GM11168 (cell line): Measurements from ENCODE around the gene FNIP1.
"Not testable (repeated sequence)": the region's sequence is repeated elsewhere in the genome, so short reads cannot be mapped to it uniquely, and the experiment has no call there.

Source experiments
- in situ Hi-C: fragments of 300-500 bp; cut with MboI; formaldehyde crosslinking; loops from one replicate; pipeline ENCODE4 v1.12.0; 2022; ENCODE audit warnings: low sequenced_read_pairs; ENCODE audit not compliant: unreplicated experiment

The FNIP1 gene

GRCh38 chr5:131787736-131788135 lies 9.1 kb downstream of the FNIP1 start:
- in situ Hi-C loops, result no loop called here

GRCh38 chr5:131786900-131787692 lies 9.7 kb downstream of the FNIP1 start:
- in situ Hi-C loops, result no loop called here

DNA sequence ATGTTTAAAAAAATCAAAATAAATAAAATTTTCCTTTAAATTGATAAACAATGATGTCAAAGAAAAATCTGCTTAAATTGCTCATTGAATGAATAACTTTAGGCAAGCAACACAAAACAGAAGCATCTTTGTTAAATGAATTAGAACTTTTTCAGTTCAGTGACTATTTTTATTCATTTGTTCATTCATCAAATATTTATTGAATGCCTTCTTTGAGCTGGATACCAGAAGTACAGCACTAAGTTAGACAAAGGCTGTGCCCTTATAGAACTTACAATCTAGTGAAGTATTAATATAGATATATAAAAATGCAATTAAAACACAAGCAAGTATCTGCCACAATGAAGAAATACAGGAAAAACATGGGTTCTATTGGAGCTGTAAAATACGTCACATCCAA lies 10.8 kb downstream of the FNIP1 start:
- in situ Hi-C loops, result no loop called here

GRCh38 chr5:131783874-131784273 lies 12.9 kb downstream of the FNIP1 start:
- in situ Hi-C loops, result no loop called here

GRCh38 chr5:131783357-131783756 lies 13.5 kb downstream of the FNIP1 start:
- in situ Hi-C loops, result no loop called here

DNA sequence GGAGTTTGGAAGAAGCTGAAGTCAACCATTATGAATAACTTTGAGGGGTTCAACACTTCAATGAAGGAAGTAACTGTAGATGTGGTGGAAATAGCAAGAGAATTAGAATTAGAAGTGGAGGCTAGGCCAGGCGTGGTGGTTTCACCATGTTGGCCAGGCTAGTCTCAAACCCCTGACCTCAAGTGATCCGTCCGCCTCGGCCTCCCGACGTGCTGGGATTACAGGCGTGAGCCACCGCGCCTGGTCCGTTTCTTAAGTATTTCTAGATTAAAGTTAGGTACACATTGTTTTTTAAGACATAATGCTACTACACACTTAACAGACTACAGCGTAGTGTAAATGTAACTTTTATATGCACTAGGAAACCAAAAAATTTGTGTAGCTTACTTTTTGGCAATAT lies 14.1 kb downstream of the FNIP1 start:
- in situ Hi-C loops, result no loop called here

DNA sequence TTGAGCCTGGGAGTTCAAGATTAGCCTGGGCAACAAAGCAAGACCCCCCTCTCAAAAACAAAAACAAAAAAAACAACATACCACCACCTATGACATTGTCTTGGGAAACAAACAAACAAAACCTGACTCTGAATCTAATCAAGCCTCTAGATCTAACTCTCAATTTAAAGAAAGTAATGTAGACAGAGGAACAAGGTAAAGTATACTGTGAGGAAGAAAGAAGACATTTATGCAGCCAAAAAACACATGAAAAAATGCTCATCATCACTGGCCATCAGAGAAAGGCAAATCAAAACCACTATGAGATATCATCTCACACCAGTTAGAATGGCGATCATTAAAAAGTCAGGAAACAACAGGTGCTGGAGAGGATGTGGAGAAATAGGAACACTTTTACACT lies 18.7 kb downstream of the FNIP1 start:
- in situ Hi-C loops, result not testable (repeated sequence)

DNA sequence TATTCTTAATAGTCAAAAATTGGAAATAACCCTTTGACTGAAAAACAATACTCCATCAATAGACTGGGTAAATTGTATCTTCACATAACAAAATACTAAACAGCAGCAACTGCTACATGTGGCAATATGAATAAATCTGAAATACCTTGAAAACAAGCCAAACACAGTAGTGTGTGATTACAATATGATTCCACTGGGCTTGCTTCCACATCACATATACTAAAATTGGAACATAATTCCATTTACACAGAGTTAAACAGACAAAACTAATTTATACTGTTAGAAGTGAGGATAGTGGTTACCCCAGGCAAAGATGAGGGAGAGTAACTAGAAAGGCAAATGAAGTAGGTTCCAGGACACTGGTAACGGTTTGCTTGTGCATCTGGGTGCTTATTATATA lies 20.4 kb downstream of the FNIP1 start:
- in situ Hi-C loops, result no loop called here

GRCh38 chr5:131774652-131775367 lies 22.0 kb downstream of the FNIP1 start:
- in situ Hi-C loops, result no loop called here

- in situ Hi-C loops, result no loop called here
Measured at GRCh38 chr5:131773805-131774204, 23.0 kb downstream of the FNIP1 start.

- in situ Hi-C loops, result no loop called here
Measured at GRCh38 chr5:131771692-131772091, 25.1 kb downstream of the FNIP1 start.

DNA sequence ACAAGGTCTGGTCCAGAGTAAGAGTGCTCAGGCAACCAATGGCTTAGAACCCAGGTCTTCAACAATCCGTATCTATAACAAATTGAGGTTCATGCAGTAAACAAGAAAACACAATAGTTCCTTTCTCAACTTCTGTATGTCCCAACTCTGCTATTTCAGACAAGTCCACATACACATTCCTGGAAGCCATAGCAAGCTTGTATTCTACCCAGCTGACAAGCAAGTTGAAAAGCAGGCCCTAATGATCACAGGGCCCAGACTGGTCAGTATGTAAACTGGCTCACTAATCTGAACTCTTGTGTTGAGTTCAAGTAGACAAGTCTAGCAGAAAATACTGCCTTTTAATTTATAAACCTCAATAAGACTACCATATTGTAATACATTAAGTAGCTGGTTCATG lies 26.9 kb downstream of the FNIP1 start:
- in situ Hi-C loops, result no loop called here

DNA sequence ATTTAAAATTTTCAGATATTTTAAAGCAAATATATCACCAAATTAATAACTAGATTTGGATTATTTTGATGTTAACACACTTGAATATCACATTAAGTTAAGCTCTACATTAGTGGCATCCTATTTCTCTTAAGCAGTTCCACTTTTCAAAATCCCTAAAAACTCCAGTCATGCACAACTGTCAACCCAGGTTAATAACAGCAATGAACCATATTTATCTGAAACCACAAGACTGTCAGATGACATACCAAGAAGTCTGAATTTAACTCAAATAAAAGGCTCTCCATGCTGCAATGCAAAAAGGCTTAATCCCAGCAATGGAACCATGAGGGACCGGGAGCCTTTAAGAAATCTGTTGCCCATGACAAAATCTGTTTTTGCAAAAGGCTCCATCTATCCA lies 27.5 kb downstream of the FNIP1 start:
- in situ Hi-C loops, result no loop called here

GRCh38 chr5:131767891-131768290 lies 28.9 kb downstream of the FNIP1 start:
- in situ Hi-C loops, result no loop called here

DNA sequence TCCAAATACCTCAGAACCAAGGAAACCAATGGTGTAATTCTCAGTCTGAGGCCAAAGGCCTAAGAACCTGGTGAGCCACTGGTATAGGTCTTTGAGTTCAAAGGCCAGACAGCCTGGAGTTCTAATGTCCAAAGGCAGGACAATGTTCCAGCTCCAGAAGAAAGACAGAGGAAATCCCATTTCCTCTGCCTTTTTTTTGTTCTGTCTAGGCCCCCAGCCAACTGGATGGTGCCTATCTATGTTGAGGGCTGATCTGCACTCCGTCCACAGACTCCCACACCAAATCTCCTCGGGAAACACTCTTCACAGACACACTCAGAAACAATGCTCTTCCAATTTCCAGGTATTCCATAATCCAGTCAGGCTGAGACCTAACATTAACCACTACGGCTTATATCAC lies 30.1 kb downstream of the FNIP1 start:
- in situ Hi-C loops, result no loop called here

DNA sequence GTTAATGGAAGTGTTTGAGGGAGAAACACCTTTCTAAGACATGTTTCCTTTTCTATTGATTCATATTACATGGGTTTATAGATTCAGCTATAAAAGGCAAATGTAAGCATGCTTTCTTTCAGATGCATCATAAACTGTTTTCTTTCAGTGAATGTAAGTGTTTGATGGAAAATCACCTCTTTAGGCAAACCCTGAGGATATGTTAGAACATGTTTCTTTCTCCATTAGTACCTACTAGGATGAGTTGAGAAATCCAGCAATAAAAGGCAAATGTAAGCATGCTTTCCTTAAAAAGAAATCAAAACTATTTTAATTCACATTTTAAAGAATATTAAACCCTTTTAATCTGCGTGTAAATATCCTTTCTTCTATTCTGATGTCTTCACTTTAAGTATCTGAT lies 31.6 kb downstream of the FNIP1 start:
- in situ Hi-C loops, result no loop called here

DNA sequence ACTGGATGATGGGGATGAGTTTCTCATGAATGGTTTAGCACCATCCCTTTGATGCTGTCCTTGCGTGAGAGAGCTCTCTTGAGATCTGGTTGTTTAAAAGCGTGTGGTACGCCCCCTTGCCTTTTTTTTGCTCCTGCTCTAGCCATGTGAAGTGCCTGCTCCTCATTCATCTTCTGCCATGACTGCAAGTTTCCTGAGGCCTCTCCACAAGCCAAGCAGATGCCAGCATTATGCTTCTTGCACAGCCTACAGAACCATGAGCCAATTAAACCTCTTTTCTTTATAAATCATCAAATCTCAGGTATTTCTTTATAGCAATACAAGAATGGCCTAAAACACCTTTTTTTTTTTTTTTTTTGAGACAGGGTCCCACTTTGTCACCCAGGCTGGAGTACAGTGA lies 32.8 kb downstream of the FNIP1 start:
- in situ Hi-C loops, result no loop called here

DNA sequence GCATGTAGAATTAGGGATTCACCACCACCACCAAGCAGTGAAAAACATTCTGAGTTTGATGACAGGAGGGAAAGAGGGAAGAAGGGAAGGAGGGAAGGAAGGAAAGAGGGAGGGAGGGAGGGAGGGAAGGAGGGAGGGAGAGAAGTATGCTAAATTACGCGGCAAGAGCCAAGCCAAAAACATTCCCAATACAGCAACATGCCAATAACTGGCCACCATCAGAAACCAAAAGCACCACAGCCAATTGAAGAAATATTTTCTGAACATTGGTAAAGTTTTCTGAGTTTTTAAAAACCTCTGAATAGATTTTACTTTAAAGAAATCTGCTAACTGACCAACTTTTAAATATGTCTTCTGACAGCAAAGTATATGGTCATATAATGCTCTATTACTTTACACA lies 36.0 kb downstream of the FNIP1 start:
- in situ Hi-C loops, result no loop called here

DNA sequence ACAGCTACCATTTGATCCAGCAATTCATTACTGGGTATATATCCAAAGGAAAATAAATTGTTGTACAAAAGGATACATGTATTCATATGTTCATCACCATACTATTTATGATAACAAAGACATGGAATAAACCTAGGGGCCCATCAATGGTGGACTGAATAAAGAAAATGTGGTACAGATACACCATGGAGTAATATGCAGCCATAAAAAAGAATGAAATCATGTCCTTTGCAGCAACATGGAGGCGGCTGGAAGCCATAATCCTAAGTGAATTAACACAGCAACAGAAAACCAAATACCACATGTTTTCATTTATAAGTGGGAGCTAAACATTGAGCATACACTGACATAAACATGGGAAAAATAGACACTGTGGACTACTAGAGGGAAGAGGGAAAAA lies 37.1 kb downstream of the FNIP1 start:
- in situ Hi-C loops, result no loop called here

- in situ Hi-C loops, result no loop called here
Measured at GRCh38 chr5:131758520-131758900, 38.3 kb downstream of the FNIP1 start.

GRCh38 chr5:131757830-131758519 lies 38.8 kb downstream of the FNIP1 start:
- in situ Hi-C loops, result no loop called here
